Lower leg skin (tissue), 4 donors: ENCODE data around the gene CD47. TPM values are rescaled to one million over a fixed set of nuclear protein-coding genes. Genes with fewer than 3 reads are reported as not detected.

Source experiments
- DNase-seq, 2 donors: peaks; one replicate each; pipeline ENCODE4 v3.0.0-alpha.2; 2019; ENCODE audit warnings: low spot score in 2 of 2
- H3K4me3 ChIP-seq: fragments of 200-600 bp; sonication (generic); 2 replicates; pipeline ENCODE4 v1.5.1; 2017; ENCODE audit warnings: mild to moderate bottlenecking, low read depth; ENCODE audit not compliant: poor library complexity, severe bottlenecking
- POLR2A ChIP-seq, 2 donors: fragments of 450-650 bp; IDR thresholded peaks; one replicate each; pipeline ENCODE4 v1.6.1; 2016 to 2017; ENCODE audit warnings: antibody characterized with exemption in 2 of 2, mild to moderate bottlenecking in 1 of 2, moderate library complexity in 1 of 2
- WGBS, 2 donors: methylation state at CpG; one replicate each; pipeline ENCODE4 v1.1.5; 2018; 5-methylcytosine and 5-hydroxymethylcytosine counted together
- intact Hi-C: fragments of 100-400 bp; cut with DNase I; formaldehyde crosslinking; loops from one replicate; pipeline ENCODE4 v1.15.0; 2023; ENCODE audit warnings: low total_unique reads
- total RNA-seq, 4 donors: library from RNA; depleted of rRNA; stranded (reverse); fragments of >200 nt; gene quantifications; one replicate each; pipeline ENCODE4 v1.1.0, GENCODE V29; 2016
- TF ChIP-seq, protein P1 (sequence below), 3 donors: fragments of 450-650 bp; IDR thresholded peaks; one replicate each; pipeline ENCODE4 v1.5.1; 2016; ENCODE audit warnings: antibody characterized with exemption in 3 of 3, mild to moderate bottlenecking in 3 of 3, moderate library complexity in 2 of 3

Gene CD47
- total RNA-seq, 4 donors from 2014 or later: 42.7 to 58.2 (median 49.5) TPM

DNA sequence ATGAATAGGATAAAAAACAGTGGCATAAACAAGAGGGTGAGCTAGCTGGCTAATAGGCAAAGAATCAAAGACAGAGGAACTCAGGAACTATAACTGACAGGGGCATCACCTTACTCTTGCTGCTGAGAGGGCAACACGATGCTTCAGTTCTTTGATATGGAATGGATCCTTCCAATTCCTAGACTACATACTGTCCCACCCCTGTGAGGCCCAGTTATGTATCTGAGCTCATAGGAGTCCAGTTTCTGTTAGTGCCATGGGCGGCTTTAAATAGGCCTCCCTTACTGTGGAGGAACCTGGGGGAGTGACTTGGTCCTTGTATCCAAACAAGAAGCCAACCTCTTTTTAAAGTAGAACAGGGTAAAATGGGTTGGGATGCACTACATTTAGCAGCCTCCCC lies 37.3 kb downstream of the CD47 start:
- TF ChIP-seq, protein P1, sequence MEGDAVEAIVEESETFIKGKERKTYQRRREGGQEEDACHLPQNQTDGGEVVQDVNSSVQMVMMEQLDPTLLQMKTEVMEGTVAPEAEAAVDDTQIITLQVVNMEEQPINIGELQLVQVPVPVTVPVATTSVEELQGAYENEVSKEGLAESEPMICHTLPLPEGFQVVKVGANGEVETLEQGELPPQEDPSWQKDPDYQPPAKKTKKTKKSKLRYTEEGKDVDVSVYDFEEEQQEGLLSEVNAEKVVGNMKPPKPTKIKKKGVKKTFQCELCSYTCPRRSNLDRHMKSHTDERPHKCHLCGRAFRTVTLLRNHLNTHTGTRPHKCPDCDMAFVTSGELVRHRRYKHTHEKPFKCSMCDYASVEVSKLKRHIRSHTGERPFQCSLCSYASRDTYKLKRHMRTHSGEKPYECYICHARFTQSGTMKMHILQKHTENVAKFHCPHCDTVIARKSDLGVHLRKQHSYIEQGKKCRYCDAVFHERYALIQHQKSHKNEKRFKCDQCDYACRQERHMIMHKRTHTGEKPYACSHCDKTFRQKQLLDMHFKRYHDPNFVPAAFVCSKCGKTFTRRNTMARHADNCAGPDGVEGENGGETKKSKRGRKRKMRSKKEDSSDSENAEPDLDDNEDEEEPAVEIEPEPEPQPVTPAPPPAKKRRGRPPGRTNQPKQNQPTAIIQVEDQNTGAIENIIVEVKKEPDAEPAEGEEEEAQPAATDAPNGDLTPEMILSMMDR (IDR thresholded peaks at IDR 0.05): no peak
- no peak for TF ChIP-seq POLR2A (IDR thresholded peaks at IDR 0.05)
- 96 to 100% methylated on average over 2 of the region's 2 CpGs for WGBS, 2 donors
- DNase-seq: no peak
- intact Hi-C loops: no loop called here
- H3K4me3 ChIP-seq: no peak overlapping the region

DNA sequence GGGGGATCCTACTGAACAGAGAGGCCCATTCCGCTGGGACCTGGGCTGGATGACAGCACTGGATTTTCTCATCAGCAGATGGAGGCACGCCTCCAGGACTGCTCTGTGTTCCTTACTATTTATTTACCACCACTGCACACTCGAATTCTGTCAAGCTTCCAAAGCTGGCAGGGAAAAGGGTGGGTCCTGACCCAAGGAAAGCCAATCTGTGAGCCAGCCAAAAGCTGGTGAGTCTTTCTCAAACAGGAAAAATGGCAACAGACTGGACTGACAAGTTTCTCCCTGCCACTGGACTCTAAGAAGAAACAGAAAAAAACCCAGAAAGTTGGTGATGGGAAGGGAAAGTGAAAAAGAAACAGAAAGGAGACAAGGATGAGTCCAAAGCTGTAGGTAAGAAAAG lies 37.8 kb downstream of the CD47 start:
- H3K4me3 ChIP-seq: no peak overlapping the region
- no peak for TF ChIP-seq POLR2A (IDR thresholded peaks at IDR 0.05)
- TF ChIP-seq, protein P1 (IDR thresholded peaks at IDR 0.05): no peak
- intact Hi-C loops: no loop called here
- DNase-seq: no peak
- WGBS, 2 donors: 48 to 71% methylated on average over 3 of the region's 3 CpGs

DNA sequence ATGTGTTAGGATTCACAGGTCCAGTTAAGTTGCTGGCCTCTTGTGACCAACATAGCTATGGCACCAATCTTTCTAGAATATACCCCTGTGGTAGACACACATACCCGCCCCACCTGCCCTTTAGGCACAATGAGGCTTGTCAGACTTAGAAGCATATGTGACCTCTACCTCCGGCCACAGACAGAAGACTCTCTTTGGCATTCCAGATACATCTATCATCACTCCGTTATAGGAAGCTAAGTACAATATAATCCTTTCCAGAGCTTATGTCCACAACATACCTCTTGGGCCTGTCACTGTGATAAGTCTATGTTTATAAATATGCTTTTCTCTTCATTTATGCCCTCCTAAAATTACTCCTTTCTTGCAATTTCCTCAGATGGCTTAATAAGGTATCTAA lies 39.8 kb downstream of the CD47 start:
- intact Hi-C loops: no loop called here
- H3K4me3 ChIP-seq: no peak overlapping the region
- no peak for DNase-seq
- TF ChIP-seq POLR2A (IDR thresholded peaks at IDR 0.05): no peak
- TF ChIP-seq, protein P1 (IDR thresholded peaks at IDR 0.05): no peak
- 97 to 98% methylated on average over 3 of the region's 3 CpGs for WGBS, 2 donors

DNA sequence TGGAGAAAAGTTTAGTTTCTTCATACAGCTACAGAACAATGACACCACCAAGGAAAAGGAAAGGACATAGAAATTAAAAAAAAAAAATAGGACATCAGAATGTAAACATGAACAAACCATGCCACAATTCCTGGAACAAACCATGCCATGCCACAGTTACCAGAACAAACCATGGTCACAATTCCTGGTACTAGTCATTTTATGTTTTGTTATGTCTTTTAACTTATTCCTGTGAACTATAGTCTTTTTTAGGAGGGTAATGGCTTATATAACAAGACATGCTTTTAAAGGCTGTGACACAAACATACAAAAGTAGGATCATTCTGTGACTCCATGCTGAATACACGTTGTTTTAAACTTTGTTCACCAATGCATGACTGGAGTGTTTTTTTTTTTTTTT lies 42.8 kb downstream of the CD47 start:
- 89 to 93% methylated on average over 1 of the region's 1 CpG for WGBS, 2 donors
- H3K4me3 ChIP-seq: no peak overlapping the region
- TF ChIP-seq, protein P1 (IDR thresholded peaks at IDR 0.05): no peak
- TF ChIP-seq POLR2A (IDR thresholded peaks at IDR 0.05): no peak
- no peak for DNase-seq
- intact Hi-C loops: no loop called here

DNA sequence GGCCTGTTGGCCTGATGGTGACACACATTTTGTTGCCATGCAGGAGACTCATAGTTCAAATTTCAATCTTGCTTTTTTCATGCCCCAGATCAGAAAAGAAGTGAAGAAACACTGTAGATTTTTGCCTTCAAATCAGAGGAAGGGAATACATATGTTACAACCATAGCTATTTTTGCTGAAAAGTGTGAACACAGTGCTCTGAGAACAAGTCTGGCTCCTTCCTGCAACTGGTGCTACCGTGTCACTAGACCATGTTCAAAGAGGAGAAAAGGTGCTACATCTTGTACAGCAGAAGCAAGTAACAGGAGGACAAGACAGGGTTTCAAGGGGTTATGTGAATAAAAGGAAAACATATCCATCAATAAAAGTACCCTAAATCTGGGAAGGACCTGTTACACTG lies 44.6 kb downstream of the CD47 start:
- no peak for DNase-seq
- TF ChIP-seq POLR2A (IDR thresholded peaks at IDR 0.05): no peak
- TF ChIP-seq, protein P1 (IDR thresholded peaks at IDR 0.05): no peak
- intact Hi-C loops: no loop called here
- WGBS, 2 donors: 91 to 94% methylated on average over 1 of the region's 1 CpG
- no peak overlapping the region for H3K4me3 ChIP-seq

DNA sequence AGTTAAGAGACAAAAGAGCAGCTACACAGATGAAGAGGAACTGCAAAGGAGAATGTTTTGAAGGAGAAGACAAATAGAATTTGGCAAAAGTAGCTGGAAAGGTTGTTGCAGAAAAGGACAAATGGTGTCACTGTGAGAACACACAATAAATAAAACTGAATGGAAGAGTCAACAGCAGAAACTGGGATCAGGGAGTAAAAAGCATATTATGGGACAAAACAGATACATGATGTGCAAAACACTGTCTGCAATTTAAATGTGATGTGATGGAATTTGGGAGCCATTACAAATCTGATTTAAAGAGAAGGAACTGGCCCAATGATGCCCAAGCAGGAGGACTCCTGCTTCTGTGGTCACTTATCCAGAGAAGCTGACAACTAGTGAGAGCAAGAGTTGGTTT lies 46.1 kb downstream of the CD47 start:
- H3K4me3 ChIP-seq: no peak overlapping the region
- DNase-seq: no peak
- intact Hi-C loops: no loop called here
- no peak for TF ChIP-seq POLR2A (IDR thresholded peaks at IDR 0.05)
- TF ChIP-seq, protein P1 (IDR thresholded peaks at IDR 0.05): no peak
